ENCODE data around the gene TNF. TPM values are rescaled to one million over a fixed set of nuclear protein-coding genes. Genes with fewer than 3 reads are reported as not detected.
A peak's percentile ranks its signal among the peaks of the same experiment; 100 is the strongest.

Gene TNF
- polyA plus RNA-seq, 1 donor (not counting 4 experiments of a cell fraction or from before 2014, with no cell fraction given): 2.3 TPM

DNA sequence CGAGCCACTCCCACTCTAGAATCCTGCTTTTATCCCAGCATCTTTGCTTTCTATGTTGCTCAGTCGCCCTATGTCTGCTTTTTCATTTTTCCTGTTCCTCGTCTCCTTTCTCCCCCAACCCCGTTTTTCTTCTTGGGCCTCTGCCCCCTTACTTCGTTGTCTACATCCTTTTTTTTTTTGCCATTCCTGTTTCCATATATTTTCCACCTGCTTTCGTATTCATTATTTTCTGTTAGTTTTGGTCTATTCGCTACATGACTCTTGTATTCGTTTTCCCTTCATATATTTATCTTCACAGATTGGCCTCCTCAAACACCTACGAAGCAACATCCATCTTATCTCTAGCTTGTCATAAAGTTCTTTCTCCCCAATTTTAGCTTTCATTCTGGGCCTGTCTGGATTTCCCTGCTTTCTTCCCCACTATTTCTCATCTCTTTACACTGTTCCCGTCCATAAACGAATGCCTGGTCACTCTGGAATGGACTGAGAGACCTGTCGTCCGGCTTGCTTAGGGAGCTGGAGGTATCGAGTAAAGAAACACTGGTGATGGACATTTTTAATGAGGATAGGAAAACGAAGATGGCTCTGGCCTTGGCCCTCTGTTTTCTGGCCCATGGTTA, 46.1 kb downstream of the TNF start:
- peaks cover 2% of the 10 kb centered on the region for H3K9me1 ChIP-seq (ENCODE audit: control insufficient read depth, extremely low read depth, insufficient read depth, low read length)
- no peak overlapping the region for H2AFZ ChIP-seq (ENCODE audit: control insufficient read depth, low read length)
- FAIRE-seq: no peak
- peaks cover 26 to 40% of the 10 kb centered on the region in 2 experiments for H3K36me3 ChIP-seq (ENCODE audit: control insufficient read depth in 2 of 2, extremely low read depth in 1 of 2, insufficient read depth in 2 of 2, low read length in 2 of 2)
- peak overlapping the region; percentile 84 to 99 (median 88) for H3K4me3 ChIP-seq (ENCODE audit: control insufficient read depth in 2 of 3, extremely low read depth in 1 of 3, insufficient read depth in 2 of 3, low read depth in 1 of 3, low read length in 3 of 3)
- H4K20me1 ChIP-seq (ENCODE audit: control insufficient read depth, extremely low read depth, insufficient read depth, low read length): peaks cover 26% of the 10 kb centered on the region
- H3K9me3 ChIP-seq (ENCODE audit: control insufficient read depth, low read depth, low read length): no peaks in the 10 kb centered on the region
- peaks cover 14% of the 10 kb centered on the region for H3K4me1 ChIP-seq (ENCODE audit: control insufficient read depth, extremely low read depth, insufficient read depth, low read length)
- peak overlapping the region; percentile 94 for H3K9ac ChIP-seq (ENCODE audit: control insufficient read depth, extremely low read depth, insufficient read depth, low read length)
- peak overlapping the region; percentile 81 for H3K27ac ChIP-seq (ENCODE audit: control insufficient read depth, insufficient read depth, low read length)
- no peak for DNase-seq (ENCODE audit: low read depth, low spot score)
- dilution Hi-C loops (cut with MboI; ENCODE audit: extremely low pct_ligation_motif_present, low sequenced_read_pairs): no loop called here
- H3K27me3 ChIP-seq (ENCODE audit: control insufficient read depth, extremely low read depth, insufficient read depth, low read length): no peaks in the 10 kb centered on the region
- H3K4me2 ChIP-seq (ENCODE audit: control insufficient read depth, extremely low read depth, insufficient read depth, low read depth, low read length): peak overlapping the region; percentile 99
- no peak for TF ChIP-seq EZH2 (IDR thresholded peaks at IDR 0.05; ENCODE audit: low read length)
- TF ChIP-seq, protein P1, sequence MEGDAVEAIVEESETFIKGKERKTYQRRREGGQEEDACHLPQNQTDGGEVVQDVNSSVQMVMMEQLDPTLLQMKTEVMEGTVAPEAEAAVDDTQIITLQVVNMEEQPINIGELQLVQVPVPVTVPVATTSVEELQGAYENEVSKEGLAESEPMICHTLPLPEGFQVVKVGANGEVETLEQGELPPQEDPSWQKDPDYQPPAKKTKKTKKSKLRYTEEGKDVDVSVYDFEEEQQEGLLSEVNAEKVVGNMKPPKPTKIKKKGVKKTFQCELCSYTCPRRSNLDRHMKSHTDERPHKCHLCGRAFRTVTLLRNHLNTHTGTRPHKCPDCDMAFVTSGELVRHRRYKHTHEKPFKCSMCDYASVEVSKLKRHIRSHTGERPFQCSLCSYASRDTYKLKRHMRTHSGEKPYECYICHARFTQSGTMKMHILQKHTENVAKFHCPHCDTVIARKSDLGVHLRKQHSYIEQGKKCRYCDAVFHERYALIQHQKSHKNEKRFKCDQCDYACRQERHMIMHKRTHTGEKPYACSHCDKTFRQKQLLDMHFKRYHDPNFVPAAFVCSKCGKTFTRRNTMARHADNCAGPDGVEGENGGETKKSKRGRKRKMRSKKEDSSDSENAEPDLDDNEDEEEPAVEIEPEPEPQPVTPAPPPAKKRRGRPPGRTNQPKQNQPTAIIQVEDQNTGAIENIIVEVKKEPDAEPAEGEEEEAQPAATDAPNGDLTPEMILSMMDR (optimal IDR thresholded peaks at IDR 0.05 in 1 of 3, IDR thresholded peaks at IDR 0.05 in 1 of 3, conservative IDR thresholded peaks at IDR 0.05 in 1 of 3; ENCODE audit: extremely low read depth in 1 of 3, insufficient read depth in 2 of 3, low read length in 3 of 3): no peak
- H3K79me2 ChIP-seq (ENCODE audit: control insufficient read depth, insufficient read depth, low read length): peaks cover 56% of the 10 kb centered on the region

DNA sequence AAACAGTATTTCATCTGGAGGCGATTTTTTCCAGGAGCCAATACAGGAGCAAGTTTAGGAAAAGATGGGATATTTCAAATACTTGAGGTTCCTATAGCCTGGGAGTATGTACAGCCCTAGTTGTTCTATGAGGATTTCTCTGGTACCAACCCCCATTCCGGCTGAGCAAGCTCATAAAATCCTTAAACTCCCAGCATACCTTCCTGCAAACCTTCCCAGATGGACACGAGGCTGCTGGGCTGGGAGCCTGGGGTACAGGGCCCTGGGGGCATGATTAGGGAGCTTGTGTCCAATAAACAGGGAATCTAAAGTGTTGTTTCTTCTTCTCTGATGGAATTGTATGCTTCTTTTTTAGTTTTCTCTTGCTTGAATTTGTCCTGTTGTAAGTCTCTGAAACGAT, 46.6 kb downstream of the TNF start:
- H3K79me2 ChIP-seq (ENCODE audit: control insufficient read depth, insufficient read depth, low read length): peaks cover 59% of the 10 kb centered on the region
- peaks cover 26% of the 10 kb centered on the region for H4K20me1 ChIP-seq (ENCODE audit: control insufficient read depth, extremely low read depth, insufficient read depth, low read length)
- H3K4me1 ChIP-seq (ENCODE audit: control insufficient read depth, extremely low read depth, insufficient read depth, low read length): peaks cover 14% of the 10 kb centered on the region
- H3K9me1 ChIP-seq (ENCODE audit: control insufficient read depth, extremely low read depth, insufficient read depth, low read length): peaks cover 2% of the 10 kb centered on the region
- H2AFZ ChIP-seq (ENCODE audit: control insufficient read depth, low read length): no peak overlapping the region
- H3K4me3 ChIP-seq (ENCODE audit: control insufficient read depth in 2 of 3, extremely low read depth in 1 of 3, insufficient read depth in 2 of 3, low read depth in 1 of 3, low read length in 3 of 3): peak overlapping the region; percentile 84 to 99 (median 88)
- TF ChIP-seq, protein P1 (optimal IDR thresholded peaks at IDR 0.05 in 1 of 3, IDR thresholded peaks at IDR 0.05 in 1 of 3, conservative IDR thresholded peaks at IDR 0.05 in 1 of 3; ENCODE audit: extremely low read depth in 1 of 3, insufficient read depth in 2 of 3, low read length in 3 of 3): no peak
- FAIRE-seq: no peak
- DNase-seq (ENCODE audit: low read depth, low spot score): no peak
- H3K9ac ChIP-seq (ENCODE audit: control insufficient read depth, extremely low read depth, insufficient read depth, low read length): peak overlapping the region; percentile 94
- no peaks in the 10 kb centered on the region for H3K27me3 ChIP-seq (ENCODE audit: control insufficient read depth, extremely low read depth, insufficient read depth, low read length)
- H3K4me2 ChIP-seq (ENCODE audit: control insufficient read depth, extremely low read depth, insufficient read depth, low read depth, low read length): peak overlapping the region; percentile 99
- H3K9me3 ChIP-seq (ENCODE audit: control insufficient read depth, low read depth, low read length): no peaks in the 10 kb centered on the region
- H3K27ac ChIP-seq (ENCODE audit: control insufficient read depth, insufficient read depth, low read length): peak overlapping the region; percentile 81
- H3K36me3 ChIP-seq (ENCODE audit: control insufficient read depth in 2 of 2, extremely low read depth in 1 of 2, insufficient read depth in 2 of 2, low read length in 2 of 2): peaks cover 31 to 46% of the 10 kb centered on the region in 2 experiments
- dilution Hi-C loops (cut with MboI; ENCODE audit: extremely low pct_ligation_motif_present, low sequenced_read_pairs): no loop called here
